T-helper 1 cell treated with Interleukin-12 subunit alpha and Interleukin-12 subunit beta and Interleukin-4 antibody, amounts not matched to agents 30 μg/mL and 1 μg/mL, for 36 hours (primary cell): ENCODE results near the gene TFE3.

Source experiments
- H3K27ac Mint-ChIP-seq: one replicate; pipeline ENCODE4 v1.8.0; 2021; ENCODE audit warnings: mild to moderate bottlenecking, mixed read lengths
- H3K27me3 Mint-ChIP-seq: one replicate; pipeline ENCODE4 v1.8.0; 2021; ENCODE audit warnings: low read depth, mixed read lengths
- H3K36me3 Mint-ChIP-seq: one replicate; pipeline ENCODE4 v1.8.0; 2021; ENCODE audit warnings: low read depth, mixed read lengths
- H3K4me1 Mint-ChIP-seq: one replicate; pipeline ENCODE4 v1.8.0; 2021; ENCODE audit warnings: low read depth, mixed read lengths
- H3K4me3 Mint-ChIP-seq: one replicate; pipeline ENCODE4 v1.8.0; 2021; ENCODE audit warnings: mild to moderate bottlenecking, moderate library complexity, mixed read lengths
- H3K9me3 Mint-ChIP-seq: one replicate; pipeline ENCODE4 v1.8.0; 2021; ENCODE audit warnings: mixed read lengths

Gene TFE3, protein sequence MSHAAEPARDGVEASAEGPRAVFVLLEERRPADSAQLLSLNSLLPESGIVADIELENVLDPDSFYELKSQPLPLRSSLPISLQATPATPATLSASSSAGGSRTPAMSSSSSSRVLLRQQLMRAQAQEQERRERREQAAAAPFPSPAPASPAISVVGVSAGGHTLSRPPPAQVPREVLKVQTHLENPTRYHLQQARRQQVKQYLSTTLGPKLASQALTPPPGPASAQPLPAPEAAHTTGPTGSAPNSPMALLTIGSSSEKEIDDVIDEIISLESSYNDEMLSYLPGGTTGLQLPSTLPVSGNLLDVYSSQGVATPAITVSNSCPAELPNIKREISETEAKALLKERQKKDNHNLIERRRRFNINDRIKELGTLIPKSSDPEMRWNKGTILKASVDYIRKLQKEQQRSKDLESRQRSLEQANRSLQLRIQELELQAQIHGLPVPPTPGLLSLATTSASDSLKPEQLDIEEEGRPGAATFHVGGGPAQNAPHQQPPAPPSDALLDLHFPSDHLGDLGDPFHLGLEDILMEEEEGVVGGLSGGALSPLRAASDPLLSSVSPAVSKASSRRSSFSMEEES

DNA sequence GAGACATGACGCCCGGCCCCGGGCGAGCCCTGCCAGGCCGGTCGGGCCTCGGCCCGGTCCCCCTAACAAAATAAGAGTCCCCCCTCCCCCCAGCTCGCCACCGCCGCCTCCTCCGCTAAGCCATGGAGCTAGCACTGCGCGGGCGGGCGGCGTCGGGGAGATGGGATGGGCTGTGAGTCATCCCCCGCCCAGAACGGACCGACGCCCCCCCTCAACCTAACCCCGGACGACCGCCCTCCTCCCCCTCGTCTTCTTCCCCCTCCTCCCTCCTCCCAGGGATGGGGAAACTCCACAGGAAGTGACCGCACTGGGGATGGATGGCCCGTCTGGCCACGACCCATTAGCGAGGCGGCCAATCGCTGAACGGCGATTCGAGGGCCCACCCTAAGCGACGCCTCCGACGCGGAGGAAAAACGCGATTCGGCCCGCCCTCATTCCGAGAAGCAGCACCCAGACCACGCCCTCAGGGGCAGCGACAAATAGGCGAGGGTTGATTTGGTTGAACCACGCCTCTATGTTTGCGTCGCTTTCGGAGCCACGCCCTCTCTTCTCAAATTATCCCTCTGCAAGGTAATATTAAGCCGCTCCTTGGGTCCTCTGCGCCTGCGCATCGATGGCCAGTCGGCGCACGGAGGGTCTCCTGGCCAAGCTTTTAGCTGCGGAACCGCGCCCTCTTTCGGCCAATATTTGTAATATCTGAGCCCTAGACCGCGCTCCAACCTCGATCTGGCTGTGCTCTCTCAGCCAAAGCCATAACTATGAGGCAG is at the start of gene TFE3:
TFE3 (minus strand) TSS at position 138 of the 767 bp plus-strand sequence; CDS start at position 7, 131 bp downstream.
- no peaks in the 10 kb centered on the region for H3K9me3 Mint-ChIP-seq
- peak within 1 kb of the TSS; percentile 96 for H3K27ac Mint-ChIP-seq
- peaks cover 21% of the 10 kb centered on the region for H3K36me3 Mint-ChIP-seq
- no peaks in the 10 kb centered on the region for H3K27me3 Mint-ChIP-seq
- peaks cover 31% of the 10 kb centered on the region for H3K4me1 Mint-ChIP-seq
- peak within 1 kb of the TSS; percentile 89 for H3K4me3 Mint-ChIP-seq

- Mint-ChIP-seq H3K36me3 (no peaks in the 10 kb centered on the region), H3K9me3 (no peaks in the 10 kb centered on the region), H3K4me1 (no peaks in the 10 kb centered on the region), H3K4me3 (no peak overlapping the region), H3K27ac (no peak overlapping the region), H3K27me3 (no peaks in the 10 kb centered on the region)
Observed at GRCh38 chrX:49089553-49089952, 46.4 kb upstream of the TFE3 start.

DNA sequence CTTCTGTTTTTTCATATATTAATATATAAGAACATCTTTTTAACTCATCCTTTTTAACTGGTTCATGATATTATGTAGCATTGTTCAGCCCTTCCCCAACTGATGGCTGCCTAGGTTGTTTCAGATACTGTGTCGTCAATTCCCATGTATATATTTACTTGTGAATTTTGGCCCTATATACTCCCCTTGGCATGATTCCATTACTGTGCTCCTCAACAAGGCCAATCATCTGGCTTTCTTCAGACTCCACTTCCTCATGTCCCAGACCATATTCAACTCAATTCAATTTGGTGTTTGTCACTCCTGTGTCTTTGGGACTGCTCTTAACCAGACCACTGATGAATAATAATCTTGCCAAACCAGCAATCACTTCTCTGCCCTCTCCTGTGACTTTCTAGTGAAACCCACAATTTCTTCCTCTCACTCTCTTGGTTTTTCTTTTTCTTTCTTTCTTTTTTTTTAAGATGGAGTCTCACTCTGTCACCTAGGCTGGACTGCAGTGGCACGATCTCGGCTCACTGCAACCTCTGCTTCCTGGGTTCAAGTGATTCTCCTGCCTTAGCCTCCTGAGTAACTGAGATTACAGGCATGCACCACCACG is 39.2 kb upstream of the TFE3 start:
- Mint-ChIP-seq H3K9me3 (no peaks in the 10 kb centered on the region), H3K27ac (peak overlapping the region; percentile 29), H3K36me3 (peaks cover 2% of the 10 kb centered on the region), H3K27me3 (no peaks in the 10 kb centered on the region), H3K4me3 (peak overlapping the region; percentile 1), H3K4me1 (peaks cover 13% of the 10 kb centered on the region)

- Mint-ChIP-seq H3K36me3 (peaks cover 4% of the 10 kb centered on the region), H3K27me3 (no peaks in the 10 kb centered on the region), H3K4me1 (peaks cover 13% of the 10 kb centered on the region), H3K9me3 (no peaks in the 10 kb centered on the region), H3K27ac (peak within 1 kb of the TSS; percentile 100), H3K4me3 (peak within 1 kb of the TSS; percentile 98)
Observed at GRCh38 chrX:49079489-49080428, 36.6 kb upstream of the TFE3 start, which contains the start of gene WDR45. TSS of gene WDR45 (minus strand) at chrX:49079887. CDS start at chrX:49078095, 1,792 bp downstream.

- Mint-ChIP-seq H3K27me3 (no peaks in the 10 kb centered on the region), H3K27ac (no peak overlapping the region), H3K4me3 (no peak overlapping the region), H3K4me1 (peaks cover 23% of the 10 kb centered on the region), H3K36me3 (peaks cover 13% of the 10 kb centered on the region), H3K9me3 (no peaks in the 10 kb centered on the region)
Observed at GRCh38 chrX:49077941-49078340, 34.8 kb upstream of the TFE3 start.

DNA sequence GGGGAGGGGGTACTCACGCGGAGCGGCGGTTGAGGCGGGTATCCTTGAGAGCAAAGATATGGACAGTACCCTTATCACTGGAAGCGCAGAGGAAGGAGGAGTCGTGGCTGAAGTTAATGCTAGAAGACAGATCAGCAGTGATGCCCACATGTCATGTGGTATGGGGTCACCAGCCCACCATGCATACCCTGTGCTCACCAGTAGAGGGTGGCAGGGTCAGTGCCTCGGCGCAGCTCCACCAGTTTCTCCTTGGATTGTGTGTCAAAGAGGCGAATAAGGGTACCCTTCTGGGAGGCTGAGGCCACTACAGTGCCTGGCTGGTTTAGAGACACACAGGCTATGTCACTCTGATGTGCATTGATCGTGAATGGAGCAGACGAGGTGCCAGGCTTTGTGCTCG is 32.2 kb upstream of the TFE3 start:
- no peak overlapping the region for H3K4me3 Mint-ChIP-seq
- H3K27me3 Mint-ChIP-seq: no peaks in the 10 kb centered on the region
- peaks cover 26% of the 10 kb centered on the region for H3K36me3 Mint-ChIP-seq
- no peak overlapping the region for H3K27ac Mint-ChIP-seq
- H3K9me3 Mint-ChIP-seq: no peaks in the 10 kb centered on the region
- peaks cover 21% of the 10 kb centered on the region for H3K4me1 Mint-ChIP-seq

GRCh38 chrX:49073601-49074575 is 30.7 kb upstream of the TFE3 start, which contains the start of gene PRAF2:
TSS of gene PRAF2 (minus strand) at chrX:49074002. CDS start at chrX:49073987, 15 bp downstream.
- Mint-ChIP-seq H3K27ac (peak within 1 kb of the TSS; percentile 72), H3K36me3 (peaks cover 24% of the 10 kb centered on the region), H3K4me1 (peaks cover 16% of the 10 kb centered on the region), H3K4me3 (peak within 1 kb of the TSS; percentile 81), H3K27me3 (no peaks in the 10 kb centered on the region), H3K9me3 (no peaks in the 10 kb centered on the region)

GRCh38 chrX:49072712-49073095 is 29.5 kb upstream of the TFE3 start:
- Mint-ChIP-seq H3K9me3 (no peaks in the 10 kb centered on the region), H3K36me3 (peaks cover 24% of the 10 kb centered on the region), H3K27ac (peak overlapping the region; percentile 72), H3K4me3 (peak overlapping the region; percentile 81), H3K27me3 (no peaks in the 10 kb centered on the region), H3K4me1 (peaks cover 12% of the 10 kb centered on the region)

GRCh38 chrX:49071877-49072711 is 28.9 kb upstream of the TFE3 start:
- Mint-ChIP-seq H3K27ac (no peak overlapping the region), H3K9me3 (no peaks in the 10 kb centered on the region), H3K36me3 (peaks cover 24% of the 10 kb centered on the region), H3K27me3 (no peaks in the 10 kb centered on the region), H3K4me3 (peak overlapping the region; percentile 62), H3K4me1 (peaks cover 12% of the 10 kb centered on the region)

GRCh38 chrX:49070988-49071387 is 27.8 kb upstream of the TFE3 start:
- no peaks in the 10 kb centered on the region for H3K27me3 Mint-ChIP-seq
- H3K4me3 Mint-ChIP-seq: no peak overlapping the region
- H3K36me3 Mint-ChIP-seq: peaks cover 24% of the 10 kb centered on the region
- H3K27ac Mint-ChIP-seq: no peak overlapping the region
- peaks cover 12% of the 10 kb centered on the region for H3K4me1 Mint-ChIP-seq
- H3K9me3 Mint-ChIP-seq: no peaks in the 10 kb centered on the region

DNA sequence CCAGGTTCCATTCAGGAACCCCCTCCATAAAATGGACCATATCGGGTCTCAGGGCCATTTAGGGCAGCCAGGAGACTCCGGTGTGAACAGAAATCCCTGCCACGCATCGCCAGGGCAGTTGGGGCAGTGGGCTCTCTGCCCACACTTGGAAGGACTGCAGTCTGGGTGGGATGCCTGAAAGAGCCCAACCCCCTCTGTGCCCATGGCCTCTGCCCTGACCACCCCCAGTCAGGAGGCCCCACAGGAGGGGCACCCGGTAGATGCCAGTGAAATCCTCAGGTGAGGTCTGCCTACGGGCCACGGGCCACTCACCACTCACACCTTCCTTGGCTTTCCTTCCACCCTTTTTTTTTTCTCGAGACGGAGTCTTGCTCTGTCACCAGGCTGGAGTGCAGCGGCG is 25.9 kb upstream of the TFE3 start:
- H3K36me3 Mint-ChIP-seq: peaks cover 15% of the 10 kb centered on the region
- peaks cover 9% of the 10 kb centered on the region for H3K4me1 Mint-ChIP-seq
- no peak overlapping the region for H3K27ac Mint-ChIP-seq
- no peak overlapping the region for H3K4me3 Mint-ChIP-seq
- H3K27me3 Mint-ChIP-seq: no peaks in the 10 kb centered on the region
- no peaks in the 10 kb centered on the region for H3K9me3 Mint-ChIP-seq
